Colonic mucosa (tissue), 4 donors: ENCODE data around the gene TBCD. TPM values are rescaled to one million over a fixed set of nuclear protein-coding genes. Genes with fewer than 3 reads are reported as not detected.
"Not testable (repeated sequence)": the region's sequence is repeated elsewhere in the genome, so short reads cannot be mapped to it uniquely, and the experiment has no call there.

Source experiments
- DNase-seq: peaks from one replicate; pipeline ENCODE4 v3.0.0-alpha.2; 2020
- H3K27ac ChIP-seq: fragments of 200-600 bp; one replicate; pipeline ENCODE4 v1.8.0; 2021
- H3K27me3 ChIP-seq: fragments of 200-600 bp; one replicate; pipeline ENCODE4 v1.8.0; 2021
- H3K36me3 ChIP-seq: fragments of 200-600 bp; one replicate; pipeline ENCODE4 v1.8.0; 2021
- H3K4me1 ChIP-seq: fragments of 200-600 bp; one replicate; pipeline ENCODE4 v1.8.0; 2021; ENCODE audit warnings: mild to moderate bottlenecking
- H3K4me3 ChIP-seq: fragments of 200-600 bp; one replicate; pipeline ENCODE4 v1.8.0; 2021
- H3K9ac ChIP-seq, 2 donors: one replicate each; pipeline ENCODE4 v1.7.0; 2013; ENCODE audit warnings: control low read depth in 2 of 2, low read depth in 2 of 2, low read length in 2 of 2
- H3K9me3 ChIP-seq: fragments of 200-600 bp; one replicate; pipeline ENCODE4 v1.8.0; 2021
- CTCF ChIP-seq: fragments of 200-600 bp; IDR thresholded peaks from one replicate; pipeline ENCODE4 v1.8.0; 2022; ENCODE audit warnings: antibody characterized with exemption, mild to moderate bottlenecking
- intact Hi-C: fragments of 100-400 bp; cut with DNase I; formaldehyde crosslinking; loops from one replicate; pipeline ENCODE4 v1.14.1; 2022
- total RNA-seq, 2 donors: library from RNA; stranded (reverse); fragmentation: NEBNext Ultra II Directional in 1 of 2; extraction: Animal tissue kit (Norgen Biotek cat#: 25700) in 1 of 2; gene quantifications; one replicate each; pipeline ENCODE4 v1.2.1, GENCODE V29; 2021
- donor health status: healthy.
- donor health status: DM: no; HTN: no; CAD: no.
- donor health status: DM: no; HTN: no; CAD: no.

Gene TBCD
- total RNA-seq, 2 donors from 2014 or later = 49.2 to 101 TPM

DNA sequence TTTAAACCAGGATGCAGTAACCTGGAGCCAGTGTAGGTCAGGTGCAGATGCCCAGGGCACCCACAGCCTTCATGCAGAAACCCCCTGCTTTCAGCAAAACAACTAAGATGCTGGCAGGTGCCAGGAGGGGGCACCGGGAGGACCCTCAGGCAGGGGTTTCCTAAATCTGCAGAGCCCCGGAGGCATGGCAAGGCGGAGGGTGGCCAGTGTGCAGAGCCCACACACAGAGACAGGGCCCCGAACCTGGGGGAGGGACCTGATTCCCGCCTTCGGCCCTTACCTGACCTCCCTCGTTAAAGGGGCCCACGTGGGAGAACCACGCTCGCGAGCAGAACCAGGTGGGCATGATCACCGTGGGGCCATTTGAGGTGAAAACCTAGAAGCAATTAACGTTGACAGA, 213.5 kb downstream of the TBCD start:
- Histone ChIP-seq H3K36me3 (no peaks in the 10 kb centered on the region), H3K4me3 (no peak overlapping the region), H3K9ac (no peak overlapping the region), H3K27ac (no peak overlapping the region), H3K27me3 (no peaks in the 10 kb centered on the region), H3K9me3 (no peaks in the 10 kb centered on the region), H3K4me1 (peaks cover 4% of the 10 kb centered on the region)
- intact Hi-C loops = no loop called here
- TF ChIP-seq CTCF = no peak
- DNase-seq = peak; percentile 9

DNA sequence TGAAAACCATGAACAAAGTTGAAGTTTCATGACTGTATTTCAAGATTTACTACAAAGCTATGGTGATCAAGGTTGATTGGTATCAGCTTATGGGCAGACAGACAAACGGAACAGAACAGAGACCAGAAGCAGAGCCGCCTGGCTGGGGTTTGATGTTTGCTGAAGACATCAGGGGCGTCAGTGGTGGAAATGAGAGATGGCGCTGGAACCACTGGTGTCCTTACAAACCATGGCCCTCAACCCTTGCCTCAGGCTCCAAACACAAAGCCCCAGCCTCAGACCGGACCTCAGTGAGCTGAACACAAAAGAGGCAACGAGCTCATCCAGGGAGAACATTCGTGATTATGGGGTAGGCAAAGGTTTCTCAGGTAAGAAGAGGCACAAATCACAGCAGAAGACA, 214.6 kb downstream of the TBCD start:
- peaks cover 4% of the 10 kb centered on the region for H3K4me1 ChIP-seq
- H3K9me3 ChIP-seq = no peaks in the 10 kb centered on the region
- H3K36me3 ChIP-seq = no peaks in the 10 kb centered on the region
- peak; percentile 6 for DNase-seq
- no peak overlapping the region for H3K9ac ChIP-seq
- intact Hi-C loops = no loop called here
- TF ChIP-seq CTCF = no peak
- H3K27me3 ChIP-seq = no peaks in the 10 kb centered on the region
- no peak overlapping the region for H3K4me3 ChIP-seq
- no peak overlapping the region for H3K27ac ChIP-seq

- DNase-seq = peak; percentile 11
- no peak overlapping the region for H3K4me3 ChIP-seq
- no peak overlapping the region for H3K9ac ChIP-seq
- H3K27ac ChIP-seq = no peak overlapping the region
- no peaks in the 10 kb centered on the region for H3K36me3 ChIP-seq
- H3K9me3 ChIP-seq = no peaks in the 10 kb centered on the region
- peaks cover 4% of the 10 kb centered on the region for H3K4me1 ChIP-seq
- intact Hi-C loops = no loop called here
- no peak for TF ChIP-seq CTCF
- H3K27me3 ChIP-seq = no peaks in the 10 kb centered on the region
Observed at GRCh38 chr17:82967268-82968032, 215.6 kb downstream of the TBCD start.

DNA sequence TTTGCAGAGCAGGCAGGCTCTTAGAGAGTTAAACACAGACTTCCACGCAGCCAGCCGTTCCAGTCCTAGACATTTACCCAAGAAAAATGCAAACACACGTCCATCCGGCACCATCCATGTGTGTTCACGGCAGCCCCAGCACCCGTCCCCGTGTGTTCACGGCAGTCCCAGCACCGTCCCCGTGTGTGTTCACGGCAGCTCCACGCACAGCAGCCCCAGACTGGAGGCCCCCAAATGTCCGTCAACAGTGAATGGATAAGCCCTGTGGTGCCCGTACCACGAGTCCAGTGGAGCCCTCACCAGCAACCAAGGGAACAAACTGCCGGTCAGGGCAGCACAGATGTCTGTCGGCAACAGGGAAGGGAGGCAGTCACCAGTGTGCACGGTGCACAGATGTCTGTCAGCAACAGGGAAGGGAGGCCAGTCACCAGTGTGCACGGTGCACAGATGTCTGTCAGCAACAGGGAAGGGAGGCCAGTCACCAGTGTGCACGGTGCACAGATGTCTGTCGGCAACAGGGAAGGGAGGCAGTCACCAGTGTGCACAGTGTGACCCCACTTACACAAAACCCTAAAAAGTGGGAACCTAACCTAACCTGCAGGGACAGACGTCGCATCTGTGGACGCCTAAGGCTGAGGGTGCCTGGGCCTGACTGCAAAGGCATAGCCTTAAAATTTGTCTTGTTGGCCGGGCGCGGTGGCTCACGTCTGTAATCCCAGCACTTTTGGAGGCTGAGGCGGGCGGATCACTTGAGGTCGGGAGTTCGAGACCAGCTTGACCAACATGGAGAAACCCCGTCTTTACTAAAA, 216.4 kb downstream of the TBCD start:
- H3K4me3 ChIP-seq, H3K9me3 ChIP-seq, H3K27ac ChIP-seq, H3K36me3 ChIP-seq, intact Hi-C loops, H3K27me3 ChIP-seq, H3K4me1 ChIP-seq, DNase-seq, H3K9ac ChIP-seq: not testable (repeated sequence)

- H3K9me3 ChIP-seq = no peaks in the 10 kb centered on the region
- H3K9ac ChIP-seq = no peak overlapping the region
- no peak overlapping the region for H3K27ac ChIP-seq
- no peaks in the 10 kb centered on the region for H3K27me3 ChIP-seq
- DNase-seq = no peak
- intact Hi-C loops = no loop called here
- no peak for TF ChIP-seq CTCF
- H3K4me1 ChIP-seq = no peaks in the 10 kb centered on the region
- no peak overlapping the region for H3K4me3 ChIP-seq
- H3K36me3 ChIP-seq = no peaks in the 10 kb centered on the region
Observed at GRCh38 chr17:82970067-82970466, 218.2 kb downstream of the TBCD start.
